ENCODE results near the gene PTPN4.
"Not testable (repeated sequence)": the region's sequence is repeated elsewhere in the genome, so short reads cannot be mapped to it uniquely, and the experiment has no call there.

Gene PTPN4

DNA sequence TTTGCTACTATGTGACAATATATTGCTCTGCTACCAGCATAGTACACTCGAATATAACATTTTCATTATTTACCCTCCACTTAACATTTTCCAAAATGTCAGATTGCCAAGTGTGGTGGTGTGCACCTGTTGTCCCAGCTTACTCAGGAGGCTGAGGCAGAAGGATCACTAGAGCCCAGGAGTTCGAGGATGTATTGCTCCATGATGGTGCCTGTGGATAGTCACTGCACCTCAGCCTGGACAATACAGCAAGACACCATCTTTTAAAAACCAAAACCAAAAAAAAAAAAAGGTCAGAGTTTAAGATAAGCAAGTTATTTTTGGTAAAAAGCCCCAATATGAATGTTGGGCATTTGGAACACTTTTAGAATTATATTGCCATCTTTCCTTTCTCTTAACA is 178.0 kb downstream of the PTPN4 start:
- no peak overlapping the region for H3K4me3 ChIP-seq (ENCODE audit: low read depth, low read length)

- H3K4me3 ChIP-seq (ENCODE audit: low read depth, low read length) = no peak overlapping the region
These were observed 180.2 kb downstream of the PTPN4 start for GRCh38 chr2:119939915-119940314.

DNA sequence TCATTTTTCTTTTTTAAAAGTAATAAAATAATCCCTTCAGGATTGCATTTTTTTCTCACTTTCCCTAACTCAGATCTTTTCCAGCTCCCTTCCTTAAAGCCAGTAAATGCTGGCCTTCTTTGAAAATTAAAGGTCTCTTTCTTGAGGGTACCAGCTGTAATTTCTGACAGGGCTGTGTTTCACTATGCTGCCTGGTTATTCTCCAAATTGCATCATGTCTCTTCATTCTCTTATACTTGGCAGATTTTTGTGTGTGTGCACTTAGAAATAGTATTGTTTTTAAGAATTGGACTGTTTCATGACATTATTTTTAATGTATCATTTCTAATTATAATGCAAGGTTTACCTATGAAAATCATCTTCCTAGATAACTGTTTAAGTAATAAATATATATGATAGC is 181.1 kb downstream of the PTPN4 start:
- H3K4me3 ChIP-seq (ENCODE audit: low read depth, low read length) = no peak overlapping the region

GRCh38 chr2:119941388-119941787 is 181.7 kb downstream of the PTPN4 start:
- no peak overlapping the region for H3K4me3 ChIP-seq (ENCODE audit: low read depth, low read length)

- H3K4me3 ChIP-seq (ENCODE audit: low read depth, low read length) = no peak overlapping the region
These were observed 182.3 kb downstream of the PTPN4 start for GRCh38 chr2:119941981-119942513.

DNA sequence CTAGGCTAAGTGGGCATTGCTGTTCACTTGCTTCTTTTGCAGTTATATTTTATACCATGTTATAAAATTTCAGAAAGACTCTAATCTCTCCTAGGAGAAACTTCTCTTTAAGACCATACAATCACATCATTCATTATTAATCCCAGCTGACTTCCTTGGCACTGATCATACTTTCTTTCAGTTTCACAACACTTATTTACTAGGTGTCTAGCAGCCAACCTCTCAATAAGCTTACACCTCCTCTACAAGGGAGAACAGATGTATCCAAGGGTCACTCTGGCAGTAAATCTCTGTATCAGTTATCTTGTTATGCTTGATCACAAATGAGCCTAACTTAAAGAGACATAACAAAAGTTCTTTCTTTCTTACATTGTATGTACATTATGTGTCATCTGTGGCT is 183.3 kb downstream of the PTPN4 start:
- no peak overlapping the region for H3K4me3 ChIP-seq (ENCODE audit: low read depth, low read length)

- H3K4me3 ChIP-seq (ENCODE audit: low read depth, low read length) = no peak overlapping the region
These were observed 187.8 kb downstream of the PTPN4 start for GRCh38 chr2:119947535-119947934.

- H3K4me3 ChIP-seq (ENCODE audit: low read depth, low read length) = no peak overlapping the region
These were observed 191.2 kb downstream of the PTPN4 start for GRCh38 chr2:119950966-119951365.

- H3K4me3 ChIP-seq (ENCODE audit: low read depth, low read length) = no peak overlapping the region
These were observed 199.0 kb downstream of the PTPN4 start for GRCh38 chr2:119958670-119959268.

- H3K4me3 ChIP-seq (ENCODE audit: low read depth, low read length) = no peak overlapping the region
These were observed 201.1 kb downstream of the PTPN4 start for GRCh38 chr2:119960821-119961220.

GRCh38 chr2:119981896-119982295 is 222.2 kb downstream of the PTPN4 start:
- no peak overlapping the region for H3K4me3 ChIP-seq (ENCODE audit: low read depth, low read length)

DNA sequence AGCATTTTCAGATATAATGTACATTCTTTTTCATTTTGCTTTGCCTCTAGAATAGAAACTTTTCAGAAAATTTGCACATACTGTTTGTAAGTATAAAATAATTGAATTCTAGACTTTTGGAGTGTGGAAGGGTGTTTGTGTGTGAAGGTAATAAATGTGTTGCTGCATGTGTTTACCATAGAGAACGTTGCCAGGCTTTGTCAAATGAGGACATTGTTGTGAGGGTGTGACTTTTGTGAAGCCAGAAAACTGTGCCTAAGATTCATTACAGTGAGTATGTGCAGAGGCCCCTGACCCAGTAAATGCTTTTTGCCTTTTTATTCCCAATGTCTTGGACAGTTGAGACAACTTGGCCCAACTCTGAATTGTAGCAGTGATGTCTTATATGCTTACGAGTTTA is 222.8 kb downstream of the PTPN4 start:
- H3K4me3 ChIP-seq (ENCODE audit: low read depth, low read length) = no peak overlapping the region

DNA sequence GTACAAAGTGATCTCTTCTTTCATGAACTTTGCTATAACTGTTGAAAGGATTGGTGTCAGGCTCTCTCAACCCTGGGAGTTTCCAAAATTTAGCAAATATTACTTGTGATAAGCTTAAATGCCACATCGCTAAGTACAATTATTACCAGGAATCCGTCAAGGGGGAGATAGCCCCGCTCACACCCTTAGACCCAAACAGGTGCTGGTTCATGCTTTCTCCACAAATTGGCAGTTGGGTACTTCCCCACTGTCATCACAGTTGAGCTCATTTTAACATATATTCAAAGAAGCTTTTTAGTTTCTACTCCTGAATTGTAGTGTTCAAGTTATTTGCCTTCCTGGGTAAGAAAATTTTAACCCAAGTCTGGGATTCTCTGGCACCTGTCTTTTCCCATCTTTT is 223.4 kb downstream of the PTPN4 start:
- no peak overlapping the region for H3K4me3 ChIP-seq (ENCODE audit: low read depth, low read length)

DNA sequence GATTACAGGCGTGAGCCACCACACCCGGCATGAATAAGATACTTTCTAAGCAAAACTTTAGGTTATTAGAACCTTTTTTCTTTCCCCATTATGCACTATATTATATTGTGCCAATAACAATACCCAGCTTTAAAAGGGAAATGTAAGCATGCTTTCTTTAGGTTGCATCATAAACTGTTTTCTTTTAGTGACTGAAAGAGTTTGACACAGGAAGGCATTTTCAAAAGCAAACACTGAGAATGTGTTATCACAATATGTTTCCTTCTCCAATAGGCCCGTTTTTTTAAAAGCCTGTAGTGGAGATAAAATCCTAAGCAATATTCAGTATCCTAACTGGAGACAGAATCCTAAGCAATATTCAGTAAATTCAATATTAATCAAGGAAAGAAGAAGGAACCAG is 236.4 kb downstream of the PTPN4 start:
- no peak overlapping the region for H3K4me3 ChIP-seq (ENCODE audit: low read depth, low read length)

DNA sequence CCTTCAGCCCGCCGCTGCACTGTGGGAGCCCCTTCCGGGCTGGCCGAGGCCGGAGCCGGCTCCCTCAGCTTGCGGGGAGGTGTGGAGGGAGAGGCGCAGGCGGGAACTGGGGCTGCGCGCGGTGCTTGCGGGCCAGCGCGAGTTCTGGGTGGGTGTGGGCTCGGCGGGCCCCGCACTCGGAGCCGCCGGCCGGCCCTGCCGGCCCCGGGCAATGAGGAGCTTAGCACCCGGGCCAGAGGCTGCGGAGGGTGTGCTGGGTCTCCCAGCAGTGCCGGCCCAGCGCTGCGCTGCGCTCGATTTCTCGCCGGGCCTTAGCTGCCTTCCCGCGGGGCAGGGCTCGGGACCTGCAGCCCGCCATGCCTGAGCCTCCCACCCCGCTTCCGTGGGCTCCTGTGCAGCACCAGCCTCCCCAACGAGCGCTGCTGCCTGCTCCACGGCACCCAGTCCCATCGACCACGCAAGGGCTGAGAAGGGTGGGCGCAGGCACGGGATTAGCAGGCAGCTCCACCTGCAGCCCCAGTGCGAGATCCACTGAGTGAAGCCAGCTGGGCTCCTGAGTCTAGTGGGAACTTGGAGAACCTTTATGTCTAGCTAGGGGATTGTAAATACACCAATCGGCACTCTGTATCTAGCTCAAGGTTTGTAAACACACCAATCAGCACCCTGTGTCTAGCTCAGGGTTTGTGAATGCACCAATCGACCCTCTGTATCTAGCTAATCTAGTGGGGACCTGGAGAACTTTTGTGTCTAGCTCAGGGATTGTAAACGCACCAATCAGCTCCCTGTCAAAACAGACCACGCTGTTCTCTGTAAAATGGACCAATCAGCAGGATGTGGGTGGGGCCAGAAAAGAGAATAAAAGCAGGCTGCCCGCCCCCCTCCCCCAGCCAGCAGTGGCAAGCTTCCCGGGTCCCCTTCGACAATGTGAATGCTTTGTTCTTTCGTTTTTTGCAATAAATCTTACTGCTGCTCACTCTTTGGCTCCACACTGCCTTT is 237.5 kb downstream of the PTPN4 start:
- H3K4me3 ChIP-seq (ENCODE audit: low read depth, low read length) = not testable (repeated sequence)

- no peak overlapping the region for H3K4me3 ChIP-seq (ENCODE audit: low read depth, low read length)
These were observed 241.7 kb downstream of the PTPN4 start for GRCh38 chr2:120001471-120001870.

GRCh38 chr2:120004254-120004653 is 244.5 kb downstream of the PTPN4 start:
- H3K4me3 ChIP-seq (ENCODE audit: low read depth, low read length) = no peak overlapping the region

GRCh38 chr2:120005834-120006521 is 246.3 kb downstream of the PTPN4 start:
- H3K4me3 ChIP-seq (ENCODE audit: low read depth, low read length) = no peak overlapping the region

DNA sequence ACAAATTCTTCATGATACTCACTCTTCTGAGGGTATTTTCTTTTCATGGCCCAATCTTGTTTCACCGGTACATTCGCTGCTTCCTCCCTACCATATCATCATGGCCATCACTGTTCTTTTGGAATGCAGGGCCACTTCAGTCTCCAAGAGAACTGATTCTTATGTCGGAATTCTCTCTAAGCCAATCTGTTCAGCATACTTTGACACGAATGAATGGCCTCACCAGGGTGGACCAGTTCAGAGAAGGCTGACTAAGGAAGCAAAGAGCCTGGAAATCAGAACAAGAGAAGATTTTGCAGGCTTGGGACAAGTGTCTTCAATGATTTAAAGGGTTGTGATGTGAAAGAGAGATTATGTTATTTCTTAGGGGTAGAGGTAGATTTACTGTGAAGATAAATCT is 248.1 kb downstream of the PTPN4 start:
- no peak overlapping the region for H3K4me3 ChIP-seq (ENCODE audit: low read depth, low read length)

DNA sequence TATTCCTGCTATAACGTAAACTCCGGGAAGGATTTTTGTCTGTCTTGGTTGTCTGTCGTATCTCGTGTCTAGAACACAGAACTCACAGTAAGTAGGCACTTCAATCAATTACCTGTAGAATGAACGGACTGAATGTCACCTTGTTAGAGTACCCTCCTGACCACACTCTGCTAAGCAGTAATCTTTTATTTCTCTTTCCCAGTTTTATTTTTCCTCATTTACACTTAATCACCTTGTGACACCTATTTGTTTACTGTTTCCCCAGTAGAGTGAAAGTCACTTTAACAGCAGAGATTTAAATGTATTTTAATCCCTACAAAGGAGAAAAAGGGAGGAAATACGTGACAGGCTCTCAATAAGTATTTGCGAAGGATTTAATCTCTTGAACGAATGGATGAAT is 252.6 kb downstream of the PTPN4 start:
- no peak overlapping the region for H3K4me3 ChIP-seq (ENCODE audit: low read depth, low read length)

DNA sequence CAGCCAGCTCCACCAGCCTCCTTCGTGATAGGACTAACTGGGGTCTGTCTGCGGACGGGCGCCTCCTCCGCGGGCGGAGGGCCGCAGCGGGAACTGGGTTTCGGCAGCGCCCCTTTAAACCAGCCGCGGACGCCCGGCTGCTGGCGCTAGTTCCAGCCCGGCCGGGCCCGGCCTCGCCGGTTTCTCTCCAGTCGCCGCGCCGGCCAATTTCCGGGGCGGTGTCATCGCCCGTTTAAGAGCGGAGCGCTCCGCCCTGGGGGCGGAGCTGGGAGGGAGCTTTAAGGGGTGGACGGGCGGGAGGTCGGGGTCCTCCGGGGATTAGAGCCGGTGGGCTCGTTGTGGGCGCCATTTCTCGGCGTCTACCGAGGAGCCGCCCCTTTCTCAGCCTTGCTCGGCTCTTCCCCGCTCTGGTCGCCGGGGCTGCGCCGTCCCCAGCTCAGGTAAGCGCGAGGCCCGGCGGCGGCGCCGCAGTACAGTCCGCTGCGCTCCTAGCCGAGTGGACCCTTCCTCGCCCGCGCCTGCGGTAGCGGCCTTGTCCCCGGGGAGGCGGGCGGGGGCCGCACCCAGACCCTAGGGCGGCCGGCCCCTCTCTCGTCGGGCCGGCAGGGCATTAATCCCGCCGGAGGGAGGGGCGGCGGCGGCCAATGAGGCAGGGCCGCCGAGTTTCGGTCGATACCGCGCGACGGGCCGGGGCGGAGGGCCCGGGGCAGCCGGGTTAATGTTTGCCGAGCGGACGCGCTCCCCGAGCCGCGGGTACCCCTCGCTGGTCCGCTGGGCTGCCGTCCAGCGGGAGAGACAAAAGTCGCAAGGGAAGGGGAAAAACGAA is 253.3 kb downstream of the PTPN4 start, which contains the start of gene EPB41L5:
Gene EPB41L5 (plus strand): TSS at position 307 of the 826 bp plus-strand sequence. CDS start 6,008 bp downstream, outside the sequence.
- peak within 1 kb of the TSS; percentile 71 for H3K4me3 ChIP-seq (ENCODE audit: low read depth, low read length)
